GM23248 (cell line): ENCODE results near the gene SLU7.

Experiments
- EZH2 ChIP-seq: fragments of 200-600 bp; sonication (generic); IDR thresholded peaks from 2 replicates; pipeline ENCODE4 v1.6.1; 2018; ENCODE audit warnings: antibody characterized with exemption, mild to moderate bottlenecking; ENCODE audit not compliant: insufficient read depth, poor library complexity, severe bottlenecking
- EZH2phosphoT487 ChIP-seq: fragments of 200-600 bp; sonication (generic); IDR thresholded peaks from 2 replicates; pipeline ENCODE4 v1.6.1; 2018; ENCODE audit warnings: antibody characterized with exemption, moderate library complexity, mild to moderate bottlenecking, low read depth; ENCODE audit not compliant: insufficient read depth

DNA sequence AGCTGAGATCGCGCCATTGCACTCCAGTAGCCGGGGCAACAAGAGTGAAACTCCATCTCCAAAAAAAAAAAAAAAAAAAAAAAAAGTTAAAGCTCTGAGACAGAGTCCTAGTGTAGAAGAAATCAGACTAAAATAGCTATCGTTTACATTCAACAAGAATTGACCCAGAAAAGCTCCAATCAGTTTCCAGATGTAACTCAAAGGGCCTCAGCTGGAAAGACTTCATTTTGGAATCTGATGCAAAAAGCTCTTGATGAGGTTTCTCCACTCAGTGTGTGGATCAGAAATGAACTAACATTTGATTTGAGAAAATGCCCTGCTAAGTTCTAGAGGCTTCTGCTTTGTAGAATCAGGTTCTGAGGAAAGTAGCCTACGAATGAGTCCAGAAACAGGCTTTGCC lies 41.2 kb downstream of the SLU7 start:
- no peak for TF ChIP-seq EZH2phosphoT487
- no peak for TF ChIP-seq EZH2
